OCI-LY7 (cell line): ENCODE results near the gene PSMD3.

Experiments
- EZH2phosphoT487 ChIP-seq: fragments of 200-600 bp; sonication (generic); IDR thresholded peaks from 2 replicates; pipeline ENCODE4 v1.6.1; 2018; ENCODE audit warnings: low read depth, borderline replicate concordance, mild to moderate bottlenecking, mixed run types, antibody characterized with exemption, low read length, moderate library complexity, mixed read lengths
- TF ChIP-seq, protein P1 (sequence below): fragments of 200-600 bp; sonication (generic); conservative IDR thresholded peaks from 2 replicates; pipeline ENCODE4 v1.5.1; 2014; ENCODE audit warnings: mild to moderate bottlenecking, antibody characterized with exemption, low read length, moderate library complexity, mixed read lengths

DNA sequence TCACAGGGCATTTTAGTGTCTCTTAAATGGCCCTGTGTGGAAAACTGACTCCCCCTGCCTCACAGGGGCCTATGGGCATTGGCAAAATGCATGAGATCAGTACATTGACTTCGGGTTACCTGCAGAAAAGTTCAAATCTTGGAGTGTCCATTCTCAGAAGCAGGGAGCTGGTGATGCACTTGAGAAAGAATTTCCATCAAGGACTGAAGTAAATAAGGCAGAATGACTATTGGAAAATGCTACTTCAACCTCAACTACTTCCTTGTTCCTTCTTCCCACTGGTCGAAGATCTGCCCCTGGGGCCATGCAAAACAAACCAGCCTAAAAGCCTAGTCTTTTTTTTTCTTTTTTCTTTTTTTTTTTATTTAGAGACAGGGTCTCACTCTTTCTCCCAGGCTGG lies 31.6 kb upstream of the PSMD3 start:
- TF ChIP-seq, protein P1, sequence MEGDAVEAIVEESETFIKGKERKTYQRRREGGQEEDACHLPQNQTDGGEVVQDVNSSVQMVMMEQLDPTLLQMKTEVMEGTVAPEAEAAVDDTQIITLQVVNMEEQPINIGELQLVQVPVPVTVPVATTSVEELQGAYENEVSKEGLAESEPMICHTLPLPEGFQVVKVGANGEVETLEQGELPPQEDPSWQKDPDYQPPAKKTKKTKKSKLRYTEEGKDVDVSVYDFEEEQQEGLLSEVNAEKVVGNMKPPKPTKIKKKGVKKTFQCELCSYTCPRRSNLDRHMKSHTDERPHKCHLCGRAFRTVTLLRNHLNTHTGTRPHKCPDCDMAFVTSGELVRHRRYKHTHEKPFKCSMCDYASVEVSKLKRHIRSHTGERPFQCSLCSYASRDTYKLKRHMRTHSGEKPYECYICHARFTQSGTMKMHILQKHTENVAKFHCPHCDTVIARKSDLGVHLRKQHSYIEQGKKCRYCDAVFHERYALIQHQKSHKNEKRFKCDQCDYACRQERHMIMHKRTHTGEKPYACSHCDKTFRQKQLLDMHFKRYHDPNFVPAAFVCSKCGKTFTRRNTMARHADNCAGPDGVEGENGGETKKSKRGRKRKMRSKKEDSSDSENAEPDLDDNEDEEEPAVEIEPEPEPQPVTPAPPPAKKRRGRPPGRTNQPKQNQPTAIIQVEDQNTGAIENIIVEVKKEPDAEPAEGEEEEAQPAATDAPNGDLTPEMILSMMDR: no peak
- no peak for TF ChIP-seq EZH2phosphoT487
